DOHH2 (cell line): Measurements from ENCODE around the gene SEMG2.

Experiments
- EZH2phosphoT487 ChIP-seq: fragments of 200-600 bp; sonication (generic); IDR thresholded peaks from 2 replicates; pipeline ENCODE4 v1.6.1; 2017; ENCODE audit warnings: borderline replicate concordance, mild to moderate bottlenecking, antibody characterized with exemption, low read length, moderate library complexity, mixed read lengths
- TF ChIP-seq, protein P1 (sequence below): fragments of 200-600 bp; sonication (generic); IDR thresholded peaks from one replicate; pipeline ENCODE4 v1.5.1; 2014; ENCODE audit warnings: antibody characterized with exemption, mild to moderate bottlenecking, low read depth, low read length; ENCODE audit not compliant: poor library complexity, severe bottlenecking

DNA sequence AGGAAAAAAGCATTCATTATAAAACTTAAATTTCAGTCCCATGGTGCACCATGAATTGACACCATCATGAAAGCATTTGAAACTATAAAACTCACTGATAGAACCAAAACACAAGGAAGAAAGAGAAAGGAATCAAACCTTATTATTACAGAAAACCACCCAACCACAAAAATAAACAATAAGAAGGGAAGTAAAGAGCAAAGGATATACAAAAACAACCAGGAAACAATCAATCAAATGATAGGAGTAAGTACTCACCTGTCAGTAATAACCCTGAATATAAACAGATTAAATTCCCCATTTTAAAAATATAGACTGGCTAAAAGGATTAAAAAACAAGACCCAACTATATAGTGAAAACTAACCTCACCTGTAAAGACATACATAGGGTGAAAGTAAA lies 27.4 kb downstream of the SEMG2 start:
- TF ChIP-seq, protein P1, sequence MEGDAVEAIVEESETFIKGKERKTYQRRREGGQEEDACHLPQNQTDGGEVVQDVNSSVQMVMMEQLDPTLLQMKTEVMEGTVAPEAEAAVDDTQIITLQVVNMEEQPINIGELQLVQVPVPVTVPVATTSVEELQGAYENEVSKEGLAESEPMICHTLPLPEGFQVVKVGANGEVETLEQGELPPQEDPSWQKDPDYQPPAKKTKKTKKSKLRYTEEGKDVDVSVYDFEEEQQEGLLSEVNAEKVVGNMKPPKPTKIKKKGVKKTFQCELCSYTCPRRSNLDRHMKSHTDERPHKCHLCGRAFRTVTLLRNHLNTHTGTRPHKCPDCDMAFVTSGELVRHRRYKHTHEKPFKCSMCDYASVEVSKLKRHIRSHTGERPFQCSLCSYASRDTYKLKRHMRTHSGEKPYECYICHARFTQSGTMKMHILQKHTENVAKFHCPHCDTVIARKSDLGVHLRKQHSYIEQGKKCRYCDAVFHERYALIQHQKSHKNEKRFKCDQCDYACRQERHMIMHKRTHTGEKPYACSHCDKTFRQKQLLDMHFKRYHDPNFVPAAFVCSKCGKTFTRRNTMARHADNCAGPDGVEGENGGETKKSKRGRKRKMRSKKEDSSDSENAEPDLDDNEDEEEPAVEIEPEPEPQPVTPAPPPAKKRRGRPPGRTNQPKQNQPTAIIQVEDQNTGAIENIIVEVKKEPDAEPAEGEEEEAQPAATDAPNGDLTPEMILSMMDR = no peak
- no peak for TF ChIP-seq EZH2phosphoT487
